BLaER1 treated with 17β-estradiol and CSF1 and Interleukin-3, amounts not matched to agents 10 nM and 100 nM (cell line): ENCODE results near the gene ATXN7L1.

Experiments
- H3K27ac ChIP-seq, 11 experiments: shearing (Covaris generic); formaldehyde crosslinking; 2 replicates each; pipeline ENCODE4 v1.8.1; 2022
- H3K27me3 ChIP-seq, 11 experiments: shearing (Covaris generic); formaldehyde crosslinking; 2 replicates each; pipeline ENCODE4 v1.8.1; 2022
- H3K36me3 ChIP-seq, 11 experiments: shearing (Covaris generic); formaldehyde crosslinking; 2 replicates each; pipeline ENCODE4 v1.8.1; 2022
- H3K4me1 ChIP-seq, 10 experiments: shearing (Covaris generic); formaldehyde crosslinking; 2 replicates each; pipeline ENCODE4 v1.8.1; 2022
- H3K4me2 ChIP-seq, 11 experiments: shearing (Covaris generic); formaldehyde crosslinking; 2 replicates each; pipeline ENCODE4 v1.8.1; 2022
- H3K4me3 ChIP-seq, 10 experiments: shearing (Covaris generic); formaldehyde crosslinking; 2 replicates each; pipeline ENCODE4 v1.8.1; 2022
- H3K9ac ChIP-seq, 11 experiments: shearing (Covaris generic); formaldehyde crosslinking; 2 replicates each; pipeline ENCODE4 v1.8.1; 2022
- H3K9me3 ChIP-seq, 11 experiments: shearing (Covaris generic); formaldehyde crosslinking; replicated peaks in 1 of 11; 2 replicates each; pipeline ENCODE4 v1.8.1; 2022
- H4K20me1 ChIP-seq, 11 experiments: shearing (Covaris generic); formaldehyde crosslinking; 2 replicates each; pipeline ENCODE4 v1.8.1; 2022
- Cebpa-rat ChIP-seq, 11 experiments: shearing (Covaris generic); IDR thresholded peaks; 2 replicates each; pipeline ENCODE4 v1.8.1; 2022

ATXN7L1 gene

DNA sequence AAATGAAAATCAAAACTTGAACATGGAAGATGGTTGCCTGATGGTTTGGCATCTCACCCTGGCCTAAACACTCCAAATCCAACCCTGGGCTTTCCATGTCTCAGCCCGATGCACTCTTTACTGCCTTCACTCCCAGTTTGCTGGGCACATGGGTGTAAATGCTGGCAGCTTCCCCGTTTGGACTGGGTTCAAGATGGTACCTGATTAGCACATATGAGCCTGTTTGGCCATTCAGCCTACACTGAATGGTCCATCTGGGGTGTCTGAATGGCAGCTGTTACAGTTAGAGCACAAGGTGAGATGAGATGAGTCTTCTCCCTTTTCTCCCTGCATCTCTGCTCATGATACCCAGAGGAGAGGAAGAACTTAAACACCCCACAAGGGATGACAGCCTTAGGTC is 37.1 kb downstream of the ATXN7L1 start:
- H3K9ac ChIP-seq, result no peak overlapping the region
- H3K36me3 ChIP-seq, result peaks cover 0 to 11% (median 0%) of the 10 kb centered on the region in 11 experiments; a peak in 4 of 22 replicates
- H3K4me3 ChIP-seq, result no peak overlapping the region
- TF ChIP-seq Cebpa-rat (IDR thresholded peaks at IDR 0.05), result no peak
- peaks cover 0 to 10% (median 0%) of the 10 kb centered on the region in 11 experiments; a peak in 3 of 22 replicates for H4K20me1 ChIP-seq
- no peak overlapping the region for H3K27ac ChIP-seq
- no peak overlapping the region for H3K4me2 ChIP-seq
- no peaks in the 10 kb centered on the region for H3K27me3 ChIP-seq
- peaks cover 0 to 8% (median 0%) of the 10 kb centered on the region in 11 experiments; a peak in 3 of 22 replicates for H3K9me3 ChIP-seq
- peaks cover 0 to 16% (median 0%) of the 10 kb centered on the region in 10 experiments; a peak in 5 of 20 replicates for H3K4me1 ChIP-seq

DNA sequence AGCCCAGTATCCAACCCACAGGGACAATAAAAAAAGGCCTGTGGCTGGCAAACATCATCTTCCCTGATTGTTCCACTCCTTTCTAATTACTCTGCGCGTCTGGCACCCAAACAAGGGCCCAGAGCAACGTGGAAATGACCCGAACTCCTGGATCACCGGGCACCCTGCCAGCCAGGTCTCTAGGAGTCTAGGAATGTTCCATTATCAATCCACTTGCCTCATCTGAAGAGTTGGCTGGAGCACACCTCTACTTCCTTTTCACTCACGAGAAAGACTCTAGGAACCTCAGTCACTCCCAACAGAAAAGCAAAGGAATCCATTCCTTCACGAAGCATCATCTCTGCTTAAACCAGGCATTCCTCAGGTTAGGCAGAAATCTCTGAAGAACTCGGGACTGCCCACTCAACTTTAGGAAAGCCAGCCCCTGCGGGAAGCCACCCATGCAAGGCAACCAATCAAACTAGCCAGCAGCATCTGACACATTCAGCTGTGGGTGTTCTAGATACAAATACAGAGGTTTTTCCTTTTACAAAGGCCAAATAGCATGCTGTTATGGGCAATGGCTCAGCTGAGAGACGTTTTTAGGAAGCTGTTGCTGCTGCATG is 37.7 kb downstream of the ATXN7L1 start:
- no peaks in the 10 kb centered on the region for H3K27me3 ChIP-seq
- no peak overlapping the region for H3K27ac ChIP-seq
- H3K4me3 ChIP-seq, result no peak overlapping the region
- peaks cover 0 to 4% (median 0%) of the 10 kb centered on the region in 11 experiments; a peak in 3 of 22 replicates for H3K9me3 ChIP-seq
- peaks cover 0 to 10% (median 0%) of the 10 kb centered on the region in 11 experiments; a peak in 4 of 22 replicates for H3K36me3 ChIP-seq
- H3K4me2 ChIP-seq, result no peak overlapping the region
- H4K20me1 ChIP-seq, result peaks cover 0 to 8% (median 0%) of the 10 kb centered on the region in 11 experiments; a peak in 3 of 22 replicates
- peaks cover 0 to 16% (median 0%) of the 10 kb centered on the region in 10 experiments; a peak in 5 of 20 replicates for H3K4me1 ChIP-seq
- no peak overlapping the region for H3K9ac ChIP-seq
- no peak for TF ChIP-seq Cebpa-rat (IDR thresholded peaks at IDR 0.05)

DNA sequence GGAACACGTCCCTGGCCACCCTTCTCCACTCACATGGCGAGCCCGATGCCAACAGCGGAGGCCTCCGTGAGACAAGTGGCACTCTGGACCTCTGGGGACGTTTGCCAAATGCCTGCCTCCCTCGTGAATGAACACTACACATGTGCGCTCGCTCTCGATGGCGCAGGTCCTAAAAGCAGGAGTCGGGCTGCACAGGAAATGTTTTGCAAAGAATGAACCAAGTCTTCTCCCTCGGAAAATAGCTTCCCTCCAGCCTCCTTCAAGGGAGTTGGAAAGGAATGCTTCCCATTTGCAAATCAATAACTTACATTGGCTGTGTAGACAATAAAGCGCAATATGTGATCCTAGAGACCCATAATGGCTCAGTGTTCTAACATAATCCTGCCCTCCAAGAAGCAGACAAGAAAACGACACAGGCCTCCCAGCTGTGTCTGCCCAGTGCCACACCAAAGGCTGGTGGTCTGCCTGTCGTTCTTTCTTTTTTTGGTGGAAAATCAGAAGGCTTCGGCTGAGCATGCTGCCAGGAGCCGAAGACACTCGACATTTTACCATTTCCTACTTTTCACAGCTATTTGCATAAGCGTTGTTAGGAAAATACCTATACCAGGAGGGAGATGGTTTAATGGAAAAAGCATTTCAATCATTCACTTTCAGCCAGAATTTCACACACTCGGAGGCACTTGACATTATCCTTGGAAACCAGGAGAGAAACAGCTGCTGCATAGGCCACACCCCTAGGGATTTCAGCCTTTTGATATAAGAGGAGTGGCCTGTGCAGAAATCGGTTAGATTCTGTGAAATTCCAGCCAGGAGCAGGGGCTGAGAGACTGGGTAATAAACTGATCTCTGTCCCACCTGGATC is 38.4 kb downstream of the ATXN7L1 start:
- H3K4me2 ChIP-seq, result no peak overlapping the region
- H3K4me3 ChIP-seq, result no peak overlapping the region
- H3K4me1 ChIP-seq, result peaks cover 0 to 16% (median 0%) of the 10 kb centered on the region in 10 experiments; a peak in 5 of 20 replicates
- H4K20me1 ChIP-seq, result peaks cover 0 to 6% (median 0%) of the 10 kb centered on the region in 11 experiments; a peak in 3 of 22 replicates
- no peaks in the 10 kb centered on the region for H3K27me3 ChIP-seq
- no peak overlapping the region for H3K9ac ChIP-seq
- H3K27ac ChIP-seq, result no peak overlapping the region
- peaks cover 0 to 10% (median 0%) of the 10 kb centered on the region in 11 experiments; a peak in 1 of 22 replicates for H3K36me3 ChIP-seq
- TF ChIP-seq Cebpa-rat (IDR thresholded peaks at IDR 0.05), result no peak
- no peaks in the 10 kb centered on the region for H3K9me3 ChIP-seq

DNA sequence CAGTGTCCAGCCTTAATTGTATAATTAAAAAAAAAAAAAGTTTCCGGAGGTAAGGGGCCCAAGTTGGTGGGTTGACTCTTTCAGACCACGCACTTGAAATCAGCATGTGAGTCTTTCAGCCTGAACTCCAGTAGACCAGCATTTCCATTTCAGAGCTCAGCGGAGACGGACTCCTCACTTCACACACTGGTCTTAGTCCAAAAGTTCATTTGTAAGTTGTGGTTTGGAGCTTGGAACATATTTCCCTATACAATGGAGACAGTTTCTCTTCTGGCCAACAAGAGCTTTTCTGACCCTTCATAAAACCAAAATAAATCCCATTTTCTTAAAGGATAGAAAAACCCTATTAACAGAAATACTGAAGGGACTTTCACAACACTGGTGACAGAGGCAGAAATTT is 41.0 kb downstream of the ATXN7L1 start:
- Histone ChIP-seq H3K4me2 (no peak overlapping the region), H3K9ac (no peak overlapping the region), H3K4me3 (no peak overlapping the region), H3K4me1 (peaks cover 0 to 7% (median 0%) of the 10 kb centered on the region in 10 experiments; a peak in 1 of 20 replicates), H3K9me3 (no peaks in the 10 kb centered on the region), H3K27me3 (no peaks in the 10 kb centered on the region), H4K20me1 (peaks cover 0 to 4% (median 0%) of the 10 kb centered on the region in 11 experiments; a peak in 2 of 22 replicates), H3K27ac (no peak overlapping the region), H3K36me3 (peaks cover 0 to 8% (median 0%) of the 10 kb centered on the region in 11 experiments; a peak in 1 of 22 replicates)
- TF ChIP-seq Cebpa-rat (IDR thresholded peaks at IDR 0.05), result no peak

DNA sequence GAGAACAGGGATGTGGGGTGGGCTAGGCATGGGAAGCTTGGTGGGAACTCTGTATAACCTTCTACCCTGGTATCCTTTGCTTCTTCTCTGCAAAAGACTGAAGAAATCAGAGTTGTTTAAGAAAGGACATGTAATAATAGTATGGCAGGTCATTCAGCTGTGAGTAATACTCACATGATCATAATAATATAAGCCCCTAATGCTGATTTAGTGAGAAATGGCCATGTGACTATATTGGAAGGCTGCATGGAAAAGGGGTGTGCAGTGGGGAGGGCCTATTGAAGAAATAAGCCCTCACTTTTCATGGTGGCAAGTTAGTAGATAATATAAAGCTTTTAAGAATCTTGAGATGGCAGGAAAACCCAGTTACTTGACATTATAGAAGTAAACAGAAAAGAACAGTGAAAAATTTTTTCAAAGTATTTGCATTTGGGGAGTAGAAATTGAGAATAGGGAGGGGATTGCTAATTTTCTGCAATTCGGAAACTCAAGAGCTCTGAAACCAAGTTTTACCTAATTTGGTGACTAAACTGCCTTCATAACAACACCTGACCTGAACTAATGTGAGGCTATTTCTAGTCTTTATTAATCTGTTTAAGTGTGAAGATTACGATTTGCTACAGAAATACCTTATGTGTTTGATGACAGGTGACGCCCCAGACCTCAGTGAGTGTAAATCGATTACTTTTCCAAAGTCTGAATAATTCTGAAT is 44.4 kb downstream of the ATXN7L1 start:
- Histone ChIP-seq H4K20me1 (peaks cover 0 to 4% (median 0%) of the 10 kb centered on the region in 11 experiments; a peak in 1 of 22 replicates), H3K9ac (no peak overlapping the region), H3K4me1 (peaks cover 0 to 7% (median 0%) of the 10 kb centered on the region in 10 experiments; a peak in 1 of 20 replicates), H3K27me3 (no peaks in the 10 kb centered on the region), H3K9me3 (no peaks in the 10 kb centered on the region), H3K36me3 (0 out of 22 replicates have a peak, but pooled peaks cover 0 to 5% (median 0%) of the 10 kb centered on the region in 11 experiments), H3K4me2 (no peak overlapping the region), H3K4me3 (no peak overlapping the region), H3K27ac (no peak overlapping the region)
- no peak for TF ChIP-seq Cebpa-rat (IDR thresholded peaks at IDR 0.05)

DNA sequence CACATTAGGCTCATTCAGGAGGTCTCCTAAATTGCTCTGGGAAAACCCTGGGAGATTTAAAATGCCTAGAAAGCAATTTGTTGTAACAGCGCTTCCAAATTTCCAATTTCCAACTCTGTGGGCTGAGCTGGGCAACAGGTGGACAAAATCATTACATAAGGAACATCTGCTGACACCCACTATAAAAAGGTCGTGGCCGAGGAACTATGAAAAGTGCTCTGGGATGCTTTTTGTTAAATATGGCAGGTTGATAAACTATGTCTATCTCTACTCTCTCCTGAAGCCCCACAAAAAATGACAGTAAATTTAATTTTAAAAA is 45.1 kb downstream of the ATXN7L1 start:
- TF ChIP-seq Cebpa-rat (IDR thresholded peaks at IDR 0.05), result no peak
- no peak overlapping the region for H3K4me3 ChIP-seq
- H3K4me1 ChIP-seq, result peaks cover 0 to 7% (median 0%) of the 10 kb centered on the region in 10 experiments; a peak in 1 of 20 replicates
- no peaks in the 10 kb centered on the region for H3K27me3 ChIP-seq
- peaks cover 0 to 4% (median 0%) of the 10 kb centered on the region in 11 experiments; a peak in 1 of 22 replicates for H4K20me1 ChIP-seq
- H3K36me3 ChIP-seq, result 0 out of 22 replicates have a peak, but pooled peaks cover 0 to 6% (median 0%) of the 10 kb centered on the region in 11 experiments
- no peak overlapping the region for H3K27ac ChIP-seq
- H3K9me3 ChIP-seq, result no peaks in the 10 kb centered on the region
- no peak overlapping the region for H3K4me2 ChIP-seq
- no peak overlapping the region for H3K9ac ChIP-seq

DNA sequence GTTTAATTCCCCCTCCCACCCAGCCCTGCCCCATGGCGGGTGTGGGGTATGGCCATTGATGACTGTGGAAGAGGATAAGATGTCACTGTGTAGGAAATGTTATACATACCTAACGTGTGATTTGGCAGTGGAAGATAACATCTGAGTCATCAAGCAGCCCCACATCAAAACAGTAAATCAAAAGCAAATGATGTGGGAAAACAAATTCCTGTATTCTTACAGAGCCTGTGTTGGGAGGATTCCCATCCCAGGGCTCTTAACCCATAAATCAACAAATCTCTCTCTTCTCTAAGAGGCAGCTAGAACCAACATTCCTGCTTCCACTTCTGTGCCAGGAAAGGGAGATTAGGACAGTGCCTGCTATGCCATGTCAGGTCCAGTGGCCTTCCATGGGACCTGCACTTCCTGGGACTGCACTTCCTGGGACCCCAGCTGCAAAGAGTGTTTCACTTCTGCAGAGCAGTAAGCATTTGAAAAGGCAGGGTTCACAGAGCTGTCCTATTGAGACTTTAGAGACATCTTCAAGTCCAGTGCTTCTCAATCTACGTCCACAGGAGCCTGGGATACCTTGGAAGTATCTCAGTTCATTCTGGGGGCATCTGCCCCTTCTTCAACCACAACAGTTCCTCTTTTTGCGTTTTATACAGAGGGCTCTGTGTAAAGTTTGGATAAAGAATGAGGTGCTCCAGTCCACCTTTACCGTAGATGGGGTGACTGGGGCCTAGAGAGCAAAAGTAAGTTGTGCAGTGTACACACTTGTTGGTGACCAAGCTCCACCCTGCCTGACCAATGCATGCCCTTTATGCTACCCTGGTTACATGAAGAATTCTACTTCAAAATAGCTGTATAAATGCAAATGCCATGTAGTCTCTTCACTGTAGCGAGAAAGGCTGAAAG is 45.7 kb downstream of the ATXN7L1 start:
- TF ChIP-seq Cebpa-rat (IDR thresholded peaks at IDR 0.05), result no peak
- H3K4me1 ChIP-seq, result peaks cover 0 to 7% (median 0%) of the 10 kb centered on the region in 10 experiments; a peak in 1 of 20 replicates
- no peak overlapping the region for H3K27ac ChIP-seq
- no peak overlapping the region for H3K9ac ChIP-seq
- 0 out of 22 replicates have a peak, but pooled peaks cover 0 to 6% (median 0%) of the 10 kb centered on the region in 11 experiments for H3K36me3 ChIP-seq
- no peak overlapping the region for H3K4me2 ChIP-seq
- H3K27me3 ChIP-seq, result no peaks in the 10 kb centered on the region
- H4K20me1 ChIP-seq, result peaks cover 0 to 4% (median 0%) of the 10 kb centered on the region in 11 experiments; a peak in 1 of 22 replicates
- no peak overlapping the region for H3K4me3 ChIP-seq
- H3K9me3 ChIP-seq, result no peaks in the 10 kb centered on the region
